LNCaP clone FGC (cell line): ENCODE results near the gene PLXNA4.

Experiments
- DNase-seq: peaks from one replicate; pipeline ENCODE4 v3.0.0-alpha.2; 2011; ENCODE audit warnings: low read depth
- H3K4me3 ChIP-seq: 2 replicates; pipeline ENCODE4 v1.5.1; 2011; ENCODE audit warnings: mild to moderate bottlenecking, low read depth, low read length, control low read depth
- CTCF ChIP-seq: IDR thresholded peaks from 2 replicates; pipeline ENCODE4 v1.5.1; 2012; ENCODE audit warnings: mild to moderate bottlenecking; ENCODE audit not compliant: control insufficient read depth, insufficient read depth; ENCODE audit errors: extremely low read depth

The PLXNA4 gene

GRCh38 chr7:132420527-132420926 lies 155.7 kb downstream of the PLXNA4 start:
- no peak overlapping the region for H3K4me3 ChIP-seq
- DNase-seq: no peak
- TF ChIP-seq CTCF: no peak

GRCh38 chr7:132419542-132419941 lies 156.7 kb downstream of the PLXNA4 start:
- TF ChIP-seq CTCF: no peak
- no peak for DNase-seq

GRCh38 chr7:132418840-132419239 lies 157.4 kb downstream of the PLXNA4 start:
- DNase-seq: no peak
- no peak overlapping the region for H3K4me3 ChIP-seq
- TF ChIP-seq CTCF: no peak

More at GRCh38 chr7:132419542-132419941, 156.7 kb downstream of the PLXNA4 start:
- no peak overlapping the region for H3K4me3 ChIP-seq

GRCh38 chr7:132417103-132417906 lies 159.0 kb downstream of the PLXNA4 start:
- DNase-seq: no peak
- TF ChIP-seq CTCF: no peak
- no peak overlapping the region for H3K4me3 ChIP-seq

- H3K4me3 ChIP-seq: no peak overlapping the region
- TF ChIP-seq CTCF: no peak
- DNase-seq: no peak
Measured at GRCh38 chr7:132416395-132416794, 159.9 kb downstream of the PLXNA4 start.

- no peak for TF ChIP-seq CTCF
- DNase-seq: no peak
- no peak overlapping the region for H3K4me3 ChIP-seq
Measured at GRCh38 chr7:132415259-132415658, 161.0 kb downstream of the PLXNA4 start.

GRCh38 chr7:132414857-132415256 lies 161.4 kb downstream of the PLXNA4 start:
- TF ChIP-seq CTCF: no peak
- no peak overlapping the region for H3K4me3 ChIP-seq
- no peak for DNase-seq
